A673 (cell line): ENCODE results near the gene PLCXD3.

Experiments used
- EZH2 ChIP-seq: fragments of 200-600 bp; sonication (generic); IDR thresholded peaks from 2 replicates; pipeline ENCODE4 v1.6.1; 2017; ENCODE audit warnings: borderline replicate concordance, low read depth, mild to moderate bottlenecking, mixed read lengths, antibody characterized with exemption, low read length; ENCODE audit not compliant: poor library complexity, severe bottlenecking
- TF ChIP-seq, protein P1 (sequence below): fragments of 300-800, 200-600 bp; sonication (generic); conservative IDR thresholded peaks from 2 replicates; pipeline ENCODE4 v1.5.1; 2017; ENCODE audit warnings: low read depth, mild to moderate bottlenecking, antibody characterized with exemption, low read length, moderate library complexity, mixed read lengths

DNA sequence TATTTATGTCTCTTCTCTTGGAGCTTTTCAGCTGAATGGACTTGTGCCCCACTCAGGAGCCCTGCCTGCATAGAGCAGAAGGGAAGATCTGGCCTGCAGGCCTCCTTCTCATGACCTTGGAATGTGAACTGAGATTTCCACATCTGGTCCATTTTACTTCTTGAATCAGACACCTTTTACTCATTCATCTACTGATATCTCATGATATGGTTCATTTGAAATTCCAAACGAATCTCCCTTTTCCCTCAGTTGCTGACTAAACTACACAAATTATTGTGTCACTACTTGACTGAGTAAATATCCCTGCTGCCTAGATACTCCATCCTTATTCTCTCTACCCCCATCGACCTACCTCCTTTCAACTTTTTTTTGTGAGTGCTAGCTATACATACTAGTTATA is 138.7 kb downstream of the PLCXD3 start:
- TF ChIP-seq, protein P1, sequence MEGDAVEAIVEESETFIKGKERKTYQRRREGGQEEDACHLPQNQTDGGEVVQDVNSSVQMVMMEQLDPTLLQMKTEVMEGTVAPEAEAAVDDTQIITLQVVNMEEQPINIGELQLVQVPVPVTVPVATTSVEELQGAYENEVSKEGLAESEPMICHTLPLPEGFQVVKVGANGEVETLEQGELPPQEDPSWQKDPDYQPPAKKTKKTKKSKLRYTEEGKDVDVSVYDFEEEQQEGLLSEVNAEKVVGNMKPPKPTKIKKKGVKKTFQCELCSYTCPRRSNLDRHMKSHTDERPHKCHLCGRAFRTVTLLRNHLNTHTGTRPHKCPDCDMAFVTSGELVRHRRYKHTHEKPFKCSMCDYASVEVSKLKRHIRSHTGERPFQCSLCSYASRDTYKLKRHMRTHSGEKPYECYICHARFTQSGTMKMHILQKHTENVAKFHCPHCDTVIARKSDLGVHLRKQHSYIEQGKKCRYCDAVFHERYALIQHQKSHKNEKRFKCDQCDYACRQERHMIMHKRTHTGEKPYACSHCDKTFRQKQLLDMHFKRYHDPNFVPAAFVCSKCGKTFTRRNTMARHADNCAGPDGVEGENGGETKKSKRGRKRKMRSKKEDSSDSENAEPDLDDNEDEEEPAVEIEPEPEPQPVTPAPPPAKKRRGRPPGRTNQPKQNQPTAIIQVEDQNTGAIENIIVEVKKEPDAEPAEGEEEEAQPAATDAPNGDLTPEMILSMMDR: no peak
- no peak for TF ChIP-seq EZH2
